ENCODE data around the gene WWOX. TPM values are rescaled to one million over a fixed set of nuclear protein-coding genes. Genes with fewer than 3 reads are reported as not detected.

WWOX gene
- total and polyA plus RNA-seq, 2 of the 8 experiments (the other 6 are each of a cell fraction or from before 2014, with no cell fraction given), result 5.4 to 16.7 TPM

DNA sequence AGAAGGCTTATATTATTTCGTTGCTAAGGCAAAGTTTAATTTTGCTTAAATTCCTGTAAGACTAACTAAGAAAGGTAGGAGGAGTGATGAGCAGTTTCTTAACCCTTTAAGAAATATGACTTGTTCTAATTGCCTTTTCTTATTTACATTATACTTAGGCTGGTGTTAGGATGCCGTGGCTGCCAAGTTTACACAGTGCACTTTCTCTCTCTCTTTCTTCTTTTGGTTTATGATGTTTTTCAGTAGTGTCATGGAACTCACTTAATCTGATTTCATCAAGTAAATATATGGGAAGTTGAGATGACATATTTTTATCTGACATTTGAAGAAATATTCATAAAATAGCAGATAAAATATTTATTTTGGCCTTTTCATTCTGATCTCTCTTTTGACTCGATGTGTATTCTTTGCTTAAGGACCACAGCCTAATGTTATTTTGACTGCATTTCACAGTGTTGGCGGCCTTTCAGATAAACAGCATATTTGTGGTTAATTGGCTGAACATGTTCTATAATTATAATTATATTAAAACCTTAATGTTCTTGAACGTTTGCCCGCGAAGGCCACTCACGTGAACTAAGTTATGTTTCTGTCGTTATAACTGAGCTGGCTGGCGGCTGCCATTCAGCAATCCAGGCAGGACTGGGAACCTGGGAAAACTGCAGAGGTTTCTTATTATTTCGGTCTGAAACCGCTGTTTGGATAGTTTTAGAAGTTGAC is 191.6 kb downstream of the WWOX start:
- Histone ChIP-seq H3K36me3 (ENCODE audit: control insufficient read depth in 2 of 4, insufficient read depth in 4 of 4, low read length in 3 of 4) (no peaks in the 10 kb centered on the region), H3K9ac (replicated peaks in 1 of 4; ENCODE audit: extremely low read depth in 1 of 4, low read depth in 3 of 4, low read length in 3 of 4) (no peak overlapping the region), H2BK120ac (replicated peaks; ENCODE audit: low read depth, low read length) (no peak overlapping the region), H3K23ac (ENCODE audit: insufficient read length) (no peak overlapping the region), H3K14ac (ENCODE audit: insufficient read length) (no peak overlapping the region), H4K8ac (ENCODE audit: extremely low read depth, insufficient read depth, low read length) (no peak overlapping the region), H4K5ac (ENCODE audit: insufficient read length, low read depth, low read length) (no peak overlapping the region), H3K27me3 (replicated peaks in 1 of 4; ENCODE audit: control insufficient read depth in 3 of 4, extremely low read depth in 1 of 4, insufficient read depth in 3 of 4, low read length in 3 of 4) (no peaks in the 10 kb centered on the region), H3K4me3 (ENCODE audit: extremely low read depth in 1 of 4, insufficient read depth in 2 of 4, low read depth in 3 of 4, low read length in 4 of 4) (no peak overlapping the region), H3K27ac (ENCODE audit: low read depth, low read length) (no peak overlapping the region), H3K23me2 (ENCODE audit: low read depth, low read length) (no peaks in the 10 kb centered on the region), H3K79me1 (ENCODE audit: low read depth, low read length) (0 out of 2 replicates have a peak, but pooled peaks cover 2% of the 10 kb centered on the region), H2BK12ac (ENCODE audit: low read depth, low read length) (no peak overlapping the region), H3K4ac (replicated peaks; ENCODE audit: insufficient read length, low read depth, low read length) (no peak overlapping the region), H3K9me3 (ENCODE audit: insufficient read depth in 2 of 2, low read depth in 1 of 2, low read length in 1 of 2) (no peaks in the 10 kb centered on the region), H3K79me2 (ENCODE audit: control insufficient read depth in 1 of 2, insufficient read depth in 2 of 2, low read length in 2 of 2) (no peaks in the 10 kb centered on the region), H3K56ac (replicated peaks; ENCODE audit: insufficient read length, low read depth, low read length) (no peak overlapping the region), H2BK20ac (ENCODE audit: low read length) (no peak overlapping the region), H3K18ac (ENCODE audit: extremely low read depth, low read length) (no peak overlapping the region), H3K4me1 (replicated peaks in 1 of 4; ENCODE audit: control insufficient read depth in 3 of 4, insufficient read depth in 4 of 4, low read length in 3 of 4) (peaks cover 0 to 9% (median 5%) of the 10 kb centered on the region in 4 experiments; a peak in 3 of 7 replicates), H3K4me2 (ENCODE audit: insufficient read depth in 1 of 2, low read depth in 2 of 2, low read length in 2 of 2) (no peak overlapping the region), H2AK5ac (ENCODE audit: low read depth, low read length) (no peak overlapping the region), H2BK5ac (ENCODE audit: low read depth, low read length) (no peak overlapping the region), H4K20me1 (replicated peaks in 1 of 2; ENCODE audit: control insufficient read depth in 1 of 2, insufficient read depth in 2 of 2, low read length in 2 of 2) (no peaks in the 10 kb centered on the region), H2BK15ac (ENCODE audit: low read length) (no peak overlapping the region), H4K91ac (replicated peaks; ENCODE audit: insufficient read length, low read length) (no peak overlapping the region), H2AFZ (ENCODE audit: low read length) (no peak overlapping the region)
- 90% methylated on average over 12 of the region's 12 CpGs; no CpG with 5 or more reads in 1 of the 2 experiments for WGBS, 2 experiments (ENCODE audit: extremely low coverage in 1 of 2, insufficient coverage in 1 of 2, insufficient read length in 1 of 2, insufficient replicate concordance in 2 of 2, low coverage in 1 of 2, low lambda C conversion rate in 2 of 2, missing lambda C conversion rate in 1 of 2)
- DNase-seq (ENCODE audit: low read depth in 1 of 2, low spot score in 2 of 2), result no peak
- POLR2A ChIA-PET (ENCODE audit: partially characterized antibody), result no interaction called here
- FAIRE-seq, result no peak
- CTCF ChIA-PET (ENCODE audit: partially characterized antibody), result interaction anchor here (0.7 to 1.6 kb wide), 3 partner anchors 14 to 145 kb away, joined by 4 to 6 read pairs (median 5); no protein-coding TSS in a partner anchor
- TF ChIP-seq TBP (IDR thresholded peaks at IDR 0.05; ENCODE audit: low read depth, low read length) (no peak), POLR2AphosphoS5 (IDR thresholded peaks at IDR 0.05; ENCODE audit: low read depth, low read length) (no peak), SAP30 (IDR thresholded peaks at IDR 0.05; ENCODE audit: insufficient read depth, insufficient replicate concordance, low read length) (no peak), JUN (IDR thresholded peaks at IDR 0.05; ENCODE audit: low read depth, low read length) (no peak), HDAC2 (IDR thresholded peaks at IDR 0.05; ENCODE audit: borderline replicate concordance in 1 of 2, low read depth in 2 of 2, low read length in 2 of 2) (no peak), SP4 (IDR thresholded peaks at IDR 0.05; ENCODE audit: low read length) (no peak), POU5F1 (IDR thresholded peaks at IDR 0.05; ENCODE audit: low read depth, low read length) (no peak)

Measured in H1 (cell line).